IgD-negative memory B cell (primary cell): ENCODE data around the gene CBLN2. TPM values are rescaled to one million over a fixed set of nuclear protein-coding genes. Genes with fewer than 3 reads are reported as not detected.

Experiments used
- H3K27ac Mint-ChIP-seq, 3 donors: one replicate each; pipeline ENCODE4 v1.8.0; 2020 to 2022; ENCODE audit warnings: mild to moderate bottlenecking in 3 of 3, mixed read lengths in 3 of 3, moderate library complexity in 1 of 3
- H3K27me3 Mint-ChIP-seq: one replicate; pipeline ENCODE4 v1.8.0; 2021; ENCODE audit warnings: mixed read lengths
- H3K36me3 Mint-ChIP-seq: one replicate; pipeline ENCODE4 v1.8.0; 2020; ENCODE audit warnings: mild to moderate bottlenecking, mixed read lengths
- H3K4me1 Mint-ChIP-seq, 3 donors: one replicate each; pipeline ENCODE4 v1.8.0; 2020 to 2022; ENCODE audit warnings: mixed read lengths in 3 of 3, mild to moderate bottlenecking in 1 of 3
- H3K4me3 Mint-ChIP-seq, 4 donors: one replicate each; pipeline ENCODE4 v1.8.0; 2020 to 2022; ENCODE audit warnings: mild to moderate bottlenecking in 4 of 4, mixed read lengths in 4 of 4, moderate library complexity in 3 of 4
- H3K9me3 Mint-ChIP-seq, 3 donors: one replicate each; pipeline ENCODE4 v1.8.0; 2020 to 2021; ENCODE audit warnings: mixed read lengths in 3 of 3, mild to moderate bottlenecking in 1 of 3
- polyA plus RNA-seq: library from polyadenylated mRNA; unstranded; fragments of 300-500 nt; fragmentation: Illumina TruSeq; gene quantifications from one replicate; pipeline ENCODE4 v1.2.3, GENCODE V29; 2021

Gene CBLN2
- polyA plus RNA-seq, 1 donor from 2014 or later, result not detected

DNA sequence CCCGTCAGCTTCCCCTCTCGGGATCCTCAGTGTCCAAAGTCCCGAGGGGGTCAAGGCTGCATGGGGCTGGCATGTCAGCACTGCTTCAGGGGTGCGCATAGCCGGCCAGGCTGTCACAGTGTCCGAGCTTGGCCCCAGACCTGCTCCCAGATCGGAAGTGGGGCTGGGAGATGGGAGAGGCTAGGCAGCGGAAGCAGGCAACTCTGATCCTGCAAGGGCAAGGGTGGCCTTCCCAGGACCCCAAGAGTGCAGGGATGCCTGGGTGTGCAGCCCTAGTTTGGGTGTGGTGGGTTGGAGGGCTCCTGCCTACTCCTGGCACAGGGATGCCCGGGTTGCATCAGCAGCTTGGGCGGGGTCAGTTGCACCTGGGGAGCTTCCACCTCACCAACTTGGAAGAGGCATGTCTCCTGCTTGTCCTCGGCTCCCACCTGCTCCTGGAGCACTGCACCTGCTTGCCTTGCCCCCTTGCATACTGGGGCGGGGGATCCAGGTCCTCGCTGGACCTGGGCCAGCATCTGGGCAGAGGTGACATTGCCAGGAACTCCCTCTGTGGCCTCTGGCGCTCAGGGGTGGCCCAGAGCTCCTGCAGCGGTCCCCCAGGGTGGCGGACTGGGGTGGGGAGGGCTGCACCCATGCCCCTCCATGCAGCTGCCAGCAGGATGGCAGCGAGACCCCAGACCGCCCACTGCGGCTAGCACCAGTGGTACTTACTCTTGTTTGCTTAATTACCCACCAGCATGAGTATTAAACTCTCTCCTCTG lies 41.3 kb downstream of the CBLN2 start:
- Mint-ChIP-seq H3K4me1 (peaks cover 0 to 1% (median 0%) of the 10 kb centered on the region in 3 donors), H3K9me3 (no peaks in the 10 kb centered on the region), H3K4me3 (no peak overlapping the region), H3K36me3 (no peaks in the 10 kb centered on the region), H3K27me3 (no peaks in the 10 kb centered on the region), H3K27ac (no peak overlapping the region)

DNA sequence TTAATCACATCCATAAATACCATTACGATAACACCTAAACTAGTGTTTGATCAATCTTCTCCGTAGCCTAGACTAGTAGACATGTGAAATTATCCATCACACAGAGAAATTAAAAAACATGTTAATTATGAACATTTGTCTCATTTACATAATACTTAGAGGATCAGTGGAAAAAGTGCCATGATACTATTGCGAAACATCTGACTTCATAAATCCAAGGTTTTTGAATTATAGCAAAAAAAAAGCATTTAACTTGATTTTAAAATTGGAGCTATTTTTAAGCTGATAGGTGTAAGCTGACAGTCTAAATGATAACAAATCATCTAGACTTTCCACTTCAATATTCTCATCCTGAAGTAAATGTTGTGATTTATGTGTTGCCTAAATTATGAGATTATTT lies 51.6 kb downstream of the CBLN2 start:
- Mint-ChIP-seq H3K27me3 (no peaks in the 10 kb centered on the region), H3K36me3 (no peaks in the 10 kb centered on the region), H3K27ac (no peak overlapping the region), H3K4me1 (no peaks in the 10 kb centered on the region), H3K4me3 (peak overlapping the region in 1 of 4 donors; percentile 28), H3K9me3 (no peaks in the 10 kb centered on the region)
